ENCODE measurements around the gene SNRK. TPM values are rescaled to one million over a fixed set of nuclear protein-coding genes. Genes with fewer than 3 reads are reported as not detected.

SNRK gene
- total RNA-seq, 1 experiment from 2014 or later: 25.4 TPM

DNA sequence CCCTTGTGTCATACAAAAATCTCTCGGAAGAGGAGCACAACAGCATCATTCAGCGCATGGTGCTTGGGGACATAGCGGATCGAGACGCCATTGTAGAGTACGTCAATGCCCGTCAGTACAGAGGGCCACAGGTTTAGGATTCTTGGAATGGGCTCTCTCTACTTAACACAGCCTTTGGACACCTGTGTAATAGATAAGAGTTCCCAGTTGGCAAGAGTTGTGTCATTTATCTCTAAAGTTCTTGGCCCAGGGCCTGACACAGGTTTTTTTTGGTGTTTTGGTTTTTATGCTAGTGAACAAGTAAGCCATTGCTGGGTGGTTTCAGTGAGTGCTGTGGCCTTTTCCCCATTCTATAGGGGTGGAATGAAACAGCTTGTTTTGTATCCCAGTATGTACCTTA lies 54.1 kb downstream of the SNRK start:
- Mint-ChIP-seq H3K9me3 (ENCODE audit: unreplicated experiment) (peaks cover 19% of the 10 kb centered on the region), H3K4me3 (ENCODE audit: unreplicated experiment) (no peak overlapping the region), H3K36me3 (ENCODE audit: insufficient read depth, unreplicated experiment) (peaks cover 77% of the 10 kb centered on the region), H3K27me3 (ENCODE audit: insufficient read depth, unreplicated experiment) (no peaks in the 10 kb centered on the region), H3K4me1 (ENCODE audit: low read depth, unreplicated experiment) (no peaks in the 10 kb centered on the region), H3K27ac (ENCODE audit: unreplicated experiment) (no peak overlapping the region)
- TF ChIP-seq, protein P1, sequence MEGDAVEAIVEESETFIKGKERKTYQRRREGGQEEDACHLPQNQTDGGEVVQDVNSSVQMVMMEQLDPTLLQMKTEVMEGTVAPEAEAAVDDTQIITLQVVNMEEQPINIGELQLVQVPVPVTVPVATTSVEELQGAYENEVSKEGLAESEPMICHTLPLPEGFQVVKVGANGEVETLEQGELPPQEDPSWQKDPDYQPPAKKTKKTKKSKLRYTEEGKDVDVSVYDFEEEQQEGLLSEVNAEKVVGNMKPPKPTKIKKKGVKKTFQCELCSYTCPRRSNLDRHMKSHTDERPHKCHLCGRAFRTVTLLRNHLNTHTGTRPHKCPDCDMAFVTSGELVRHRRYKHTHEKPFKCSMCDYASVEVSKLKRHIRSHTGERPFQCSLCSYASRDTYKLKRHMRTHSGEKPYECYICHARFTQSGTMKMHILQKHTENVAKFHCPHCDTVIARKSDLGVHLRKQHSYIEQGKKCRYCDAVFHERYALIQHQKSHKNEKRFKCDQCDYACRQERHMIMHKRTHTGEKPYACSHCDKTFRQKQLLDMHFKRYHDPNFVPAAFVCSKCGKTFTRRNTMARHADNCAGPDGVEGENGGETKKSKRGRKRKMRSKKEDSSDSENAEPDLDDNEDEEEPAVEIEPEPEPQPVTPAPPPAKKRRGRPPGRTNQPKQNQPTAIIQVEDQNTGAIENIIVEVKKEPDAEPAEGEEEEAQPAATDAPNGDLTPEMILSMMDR (IDR thresholded peaks at IDR 0.05; ENCODE audit: insufficient read depth in 1 of 2, low read depth in 1 of 2, low read length in 1 of 2, severe bottlenecking in 1 of 2, unreplicated experiment in 1 of 2): no peak
- H3K4me3 ChIP-seq (ENCODE audit: low read depth, low read length): no peak overlapping the region
- no peaks in the 10 kb centered on the region for H3K27me3 ChIP-seq (replicated peaks; ENCODE audit: control insufficient read depth, insufficient read depth, low read length)
- POLR2A ChIA-PET: no interaction called here
- CTCF ChIA-PET: no interaction called here
- DNase-seq: no peak
- intact Hi-C loops (cut with micrococcal nuclease; ENCODE audit: unreplicated experiment): no loop called here
- H3K36me3 ChIP-seq (ENCODE audit: control insufficient read depth, insufficient read depth, low read length): no peaks in the 10 kb centered on the region; the same call in none of the 2 replicates
- H3K4me1 ChIP-seq: no peaks in the 10 kb centered on the region
- peaks cover 25% of the 10 kb centered on the region for H3K9me3 ChIP-seq
- BruUV-seq (replicated peaks): no TSS peak

DNA sequence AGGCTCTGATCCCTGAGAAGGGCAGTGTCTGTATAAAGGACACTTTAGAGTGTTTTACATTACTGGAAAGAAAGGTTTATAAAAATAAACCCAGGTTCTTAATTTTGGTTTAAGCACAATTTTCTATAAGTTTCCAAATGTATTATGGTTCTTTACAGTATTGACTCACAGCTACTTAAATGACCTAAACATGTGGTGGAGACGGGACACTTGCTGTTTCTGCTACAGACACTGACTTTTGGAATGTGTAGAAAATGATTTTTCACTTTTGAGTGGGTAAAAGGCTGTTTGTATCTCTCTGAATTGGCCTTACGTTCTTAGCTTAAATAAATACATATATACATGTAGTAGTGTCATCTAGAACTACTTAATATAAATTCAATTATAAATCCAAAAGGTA lies 55.4 kb downstream of the SNRK start:
- Histone ChIP-seq H3K27me3 (replicated peaks; ENCODE audit: control insufficient read depth, insufficient read depth, low read length) (no peaks in the 10 kb centered on the region), H3K4me3 (ENCODE audit: low read depth, low read length) (no peak overlapping the region), H3K9me3 (peaks cover 21% of the 10 kb centered on the region; the same call in 1 of the 2 replicates), H3K36me3 (ENCODE audit: control insufficient read depth, insufficient read depth, low read length) (no peaks in the 10 kb centered on the region; the same call in none of the 2 replicates), H3K4me1 (no peaks in the 10 kb centered on the region)
- Mint-ChIP-seq H3K4me3 (ENCODE audit: unreplicated experiment) (no peak overlapping the region), H3K9me3 (ENCODE audit: unreplicated experiment) (peaks cover 11% of the 10 kb centered on the region), H3K27ac (ENCODE audit: unreplicated experiment) (no peak overlapping the region), H3K27me3 (ENCODE audit: insufficient read depth, unreplicated experiment) (no peaks in the 10 kb centered on the region), H3K36me3 (ENCODE audit: insufficient read depth, unreplicated experiment) (peaks cover 76% of the 10 kb centered on the region), H3K4me1 (ENCODE audit: low read depth, unreplicated experiment) (no peaks in the 10 kb centered on the region)
- no peak for DNase-seq
- intact Hi-C loops (cut with micrococcal nuclease; ENCODE audit: unreplicated experiment): no loop called here
- CTCF ChIA-PET: no interaction called here
- TF ChIP-seq, protein P1 (IDR thresholded peaks at IDR 0.05; ENCODE audit: insufficient read depth in 1 of 2, low read depth in 1 of 2, low read length in 1 of 2, severe bottlenecking in 1 of 2, unreplicated experiment in 1 of 2): no peak
- no TSS peak for BruUV-seq (replicated peaks)
- POLR2A ChIA-PET: no interaction called here

DNA sequence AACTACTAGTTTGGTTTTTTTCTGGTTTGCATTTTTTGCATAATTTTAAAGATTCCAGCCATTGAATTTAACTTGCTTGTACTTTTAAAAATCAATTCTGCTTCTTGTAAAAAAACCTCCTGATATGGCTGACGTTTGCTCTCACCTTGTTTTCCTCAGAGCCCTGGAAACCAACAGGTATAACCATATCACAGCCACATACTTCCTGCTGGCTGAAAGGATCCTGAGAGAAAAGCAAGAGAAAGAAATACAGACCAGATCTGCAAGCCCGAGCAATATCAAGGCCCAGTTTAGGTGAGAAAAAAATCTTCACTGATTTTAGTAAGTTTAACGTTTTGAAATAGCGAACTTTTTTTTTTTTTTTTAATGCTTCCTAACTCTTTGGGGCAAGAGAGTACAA lies 56.8 kb downstream of the SNRK start:
- no TSS peak for BruUV-seq (replicated peaks)
- Histone ChIP-seq H3K27me3 (replicated peaks; ENCODE audit: control insufficient read depth, insufficient read depth, low read length) (no peaks in the 10 kb centered on the region), H3K36me3 (ENCODE audit: control insufficient read depth, insufficient read depth, low read length) (peaks cover 2% of the 10 kb centered on the region), H3K4me1 (no peaks in the 10 kb centered on the region), H3K9me3 (peaks cover 7% of the 10 kb centered on the region; the same call in 1 of the 2 replicates), H3K4me3 (ENCODE audit: low read depth, low read length) (no peak overlapping the region)
- Mint-ChIP-seq H3K9me3 (ENCODE audit: unreplicated experiment) (peaks cover 8% of the 10 kb centered on the region), H3K36me3 (ENCODE audit: insufficient read depth, unreplicated experiment) (peaks cover 79% of the 10 kb centered on the region), H3K27ac (ENCODE audit: unreplicated experiment) (no peak overlapping the region), H3K4me3 (ENCODE audit: unreplicated experiment) (no peak overlapping the region), H3K27me3 (ENCODE audit: insufficient read depth, unreplicated experiment) (no peaks in the 10 kb centered on the region), H3K4me1 (ENCODE audit: low read depth, unreplicated experiment) (no peaks in the 10 kb centered on the region)
- ChIA-PET CTCF (no interaction called here), POLR2A (no interaction called here)
- DNase-seq: no peak
- TF ChIP-seq, protein P1 (IDR thresholded peaks at IDR 0.05; ENCODE audit: insufficient read depth in 1 of 2, low read depth in 1 of 2, low read length in 1 of 2, severe bottlenecking in 1 of 2, unreplicated experiment in 1 of 2): no peak
- intact Hi-C loops (cut with micrococcal nuclease; ENCODE audit: unreplicated experiment): no loop called here

Data from Caco-2 (cell line).